PC-9 (cell line): ENCODE data around the gene CD81. TPM values are rescaled to one million over a fixed set of nuclear protein-coding genes. Genes with fewer than 3 reads are reported as not detected.

Experiments
- BruUV-seq: library from RNA; stranded (reverse); fragments of 400-500 nt; replicated peaks from 2 replicates; lab custom pipeline; 2021; lab: Mats Ljungman, UMichigan
- CTCF ChIA-PET: fragments of 300-600 bp; sonication (Branson Sonifier 250); formaldehyde crosslinking; loops from one replicate; lab custom pipeline; 2022; ENCODE audit warnings: antibody characterized with exemption; lab: Charles Lee
- POLR2A ChIA-PET: fragments of 300-600 bp; sonication (Branson Sonifier 250); formaldehyde crosslinking; loops from one replicate; lab custom pipeline; 2022; ENCODE audit warnings: antibody characterized with exemption; ENCODE audit not compliant: unreplicated experiment; lab: Charles Lee
- DNase-seq, 2 experiments: peaks; one replicate each; pipeline versions ENCODE4 v3.0.0 to v3.0.0-alpha.2; 2015 to 2022; ENCODE audit warnings: mixed read lengths in 1 of 2
- H2AFZ ChIP-seq: fragments of 200-600 bp; sonication (generic); 2 replicates; pipeline ENCODE4 v1.8.1; 2017; ENCODE audit warnings: antibody characterized with exemption
- H3F3A ChIP-seq: fragments of 200-600 bp; sonication (generic); 2 replicates; pipeline ENCODE4 v1.8.1; 2017; ENCODE audit warnings: antibody characterized with exemption, mild to moderate bottlenecking, low read depth; ENCODE audit not compliant: insufficient read depth
- H3K27ac ChIP-seq: fragments of 200-600 bp; sonication (generic); 2 replicates; pipeline ENCODE4 v1.6.1; 2016; ENCODE audit warnings: mixed run types
- H3K27me3 ChIP-seq: fragments of 200-600 bp; sonication (generic); 2 replicates; pipeline ENCODE4 v1.6.1; 2016; ENCODE audit warnings: low read depth, mixed run types; ENCODE audit not compliant: insufficient read depth
- H3K36me3 ChIP-seq: fragments of 200-600 bp; sonication (generic); 2 replicates; pipeline ENCODE4 v1.6.1; 2016; ENCODE audit warnings: low read depth, mixed run types
- H3K4me1 ChIP-seq: fragments of 200-600 bp; sonication (generic); replicated peaks from 2 replicates; pipeline ENCODE4 v1.6.1; 2016; ENCODE audit warnings: mixed run types; ENCODE audit not compliant: insufficient read depth
- H3K4me2 ChIP-seq: fragments of 200-600 bp; sonication (generic); 2 replicates; pipeline ENCODE4 v1.6.1; 2017; ENCODE audit warnings: mixed run types
- H3K4me3 ChIP-seq: fragments of 200-600 bp; sonication (generic); 2 replicates; pipeline ENCODE4 v1.6.1; 2016; ENCODE audit warnings: mixed run types
- H3K79me2 ChIP-seq: fragments of 200-600 bp; sonication (generic); 2 replicates; pipeline ENCODE4 v1.6.1; 2017; ENCODE audit warnings: low read depth, mixed run types
- H3K9me2 ChIP-seq: fragments of 200-600 bp; sonication (generic); 2 replicates; pipeline ENCODE4 v1.8.1; 2017; ENCODE audit warnings: mild to moderate bottlenecking; ENCODE audit not compliant: insufficient read depth
- H3K9me3 ChIP-seq: fragments of 200-600 bp; sonication (generic); 2 replicates; pipeline ENCODE4 v1.8.1; 2016; ENCODE audit warnings: low read depth; ENCODE audit not compliant: insufficient read depth
- H4K20me1 ChIP-seq: fragments of 200-600 bp; sonication (generic); 2 replicates; pipeline ENCODE4 v1.8.1; 2017; ENCODE audit not compliant: insufficient read depth
- CTCF ChIP-seq: fragments of 200-600 bp; sonication (generic); conservative IDR thresholded peaks from 2 replicates; pipeline ENCODE4 v1.6.1; 2017; ENCODE audit warnings: mixed run types, antibody characterized with exemption, mild to moderate bottlenecking, moderate library complexity
- EZH2 ChIP-seq: fragments of 200-600 bp; sonication (generic); IDR thresholded peaks from 2 replicates; pipeline ENCODE4 v1.8.0; 2017; ENCODE audit warnings: antibody characterized with exemption, low read depth
- intact Hi-C: fragments of 100-400 bp; cut with micrococcal nuclease; formaldehyde crosslinking; loops from one replicate; pipeline ENCODE4 v1.10.0; 2022; ENCODE audit not compliant: unreplicated experiment
- total RNA-seq: library from RNA; stranded (reverse); gene quantifications from 2 replicates; pipeline ENCODE4 v1.2.3, GENCODE V29; 2021

The CD81 gene
- total RNA-seq, 1 experiment from 2014 or later, result 180 TPM

- Histone ChIP-seq H3K27me3 (peaks cover 17% of the 10 kb centered on the region; the same call in 1 of the 2 replicates), H3K9me3 (no peaks in the 10 kb centered on the region), H3K79me2 (no peaks in the 10 kb centered on the region), H3K4me1 (no peaks in the 10 kb centered on the region), H3K36me3 (no peaks in the 10 kb centered on the region), H2AFZ (no peak overlapping the region), H4K20me1 (no peaks in the 10 kb centered on the region), H3F3A (no peaks in the 10 kb centered on the region), H3K9me2 (no peaks in the 10 kb centered on the region), H3K4me3 (no peak overlapping the region), H3K27ac (no peak overlapping the region), H3K4me2 (no peak overlapping the region)
- ChIA-PET POLR2A (interaction anchor here (0.5 to 0.6 kb wide), 2 partner anchors 489 to 495 kb away, joined by 3 read pairs; no protein-coding TSS in a partner anchor), CTCF (interaction anchor here (2.8 kb wide), 1 partner anchor 116 kb away, joined by 29 read pairs; no protein-coding TSS in a partner anchor)
- intact Hi-C loops, result no loop called here
- no peak for TF ChIP-seq CTCF
- TF ChIP-seq EZH2, result no peak
- DNase-seq, result no peak
- no TSS peak for BruUV-seq
Observed at GRCh38 chr11:2421226-2421994, 44.3 kb downstream of the CD81 start.

GRCh38 chr11:2421996-2422395 is 44.9 kb downstream of the CD81 start:
- no peaks in the 10 kb centered on the region for H3K9me2 ChIP-seq
- no TSS peak for BruUV-seq
- H3K4me3 ChIP-seq, result no peak overlapping the region
- H4K20me1 ChIP-seq, result no peaks in the 10 kb centered on the region
- H3K9me3 ChIP-seq, result no peaks in the 10 kb centered on the region
- TF ChIP-seq EZH2 (no peak), CTCF (no peak)
- H3K4me1 ChIP-seq, result no peaks in the 10 kb centered on the region
- ChIA-PET CTCF (no interaction called here), POLR2A (interaction anchor here (0.6 kb wide), 1 partner anchor 495 kb away, joined by 3 read pairs; no protein-coding TSS in a partner anchor)
- no peaks in the 10 kb centered on the region for H3F3A ChIP-seq
- no peak for DNase-seq
- no peak overlapping the region for H3K4me2 ChIP-seq
- no peak overlapping the region for H3K27ac ChIP-seq
- H3K79me2 ChIP-seq, result no peaks in the 10 kb centered on the region
- no peaks in the 10 kb centered on the region for H3K36me3 ChIP-seq
- H2AFZ ChIP-seq, result no peak overlapping the region
- intact Hi-C loops, result no loop called here
- H3K27me3 ChIP-seq, result peaks cover 23% of the 10 kb centered on the region

- POLR2A ChIA-PET, result no interaction called here
- Histone ChIP-seq H3K4me2 (no peak overlapping the region), H3K79me2 (no peaks in the 10 kb centered on the region), H3K36me3 (no peaks in the 10 kb centered on the region), H3K27me3 (peaks cover 29% of the 10 kb centered on the region), H3K27ac (no peak overlapping the region), H3K4me1 (no peaks in the 10 kb centered on the region), H3K9me2 (no peaks in the 10 kb centered on the region), H4K20me1 (no peaks in the 10 kb centered on the region), H2AFZ (no peak overlapping the region), H3K4me3 (no peak overlapping the region), H3F3A (no peaks in the 10 kb centered on the region), H3K9me3 (no peaks in the 10 kb centered on the region)
- CTCF ChIA-PET, result no interaction called here
- no TSS peak for BruUV-seq
- TF ChIP-seq EZH2, result no peak
- TF ChIP-seq CTCF, result no peak
- DNase-seq, result no peak
- intact Hi-C loops, result no loop called here
Observed at GRCh38 chr11:2422461-2423156, 45.5 kb downstream of the CD81 start.
